Adrenal gland (tissue), 12 donors: Measurements from ENCODE around the gene SYNDIG1. TPM values are rescaled to one million over a fixed set of nuclear protein-coding genes. Genes with fewer than 3 reads are reported as not detected.

ENCODE experiments used
- DNase-seq, 7 donors: peaks; one replicate each; pipeline ENCODE4 v3.0.0-alpha.2; 2019 to 2020
- H3K27ac ChIP-seq, 5 donors: fragments of 200-600 bp; sonication (generic) in 4 of 5; 1 replicate in 3 of 5; 2 replicates in 2 of 5; pipeline versions ENCODE4 v1.5.1 to v1.8.0; 2016 to 2020; ENCODE audit warnings: mild to moderate bottlenecking in 1 of 5
- H3K27me3 ChIP-seq: fragments of 200-600 bp; 2 replicates; pipeline ENCODE4 v1.8.0; 2021
- H3K36me3 ChIP-seq, 2 donors: fragments of 200-600 bp; replicated peaks in 1 of 2; 1 replicate in 1 of 2; 2 replicates in 1 of 2; pipeline versions ENCODE4 v1.5.1 to v1.8.0; 2018 to 2022
- H3K4me1 ChIP-seq, 2 donors: fragments of 200-600 bp; replicated peaks in 1 of 2; 1 replicate in 1 of 2; 2 replicates in 1 of 2; pipeline versions ENCODE4 v1.5.1 to v1.8.0; 2018 to 2021
- H3K4me3 ChIP-seq, 4 donors: fragments of 200-600 bp; sonication (generic) in 3 of 4; one replicate each; pipeline ENCODE4 v1.5.1; 2016 to 2018
- H3K9me3 ChIP-seq, 3 donors: fragments of 200-600 bp; sonication (generic) in 1 of 3; replicated peaks in 1 of 3; 1 replicate in 2 of 3; 2 replicates in 1 of 3; pipeline versions ENCODE4 v1.5.1 to v1.8.0; 2016 to 2021
- POLR2A ChIP-seq, 2 donors: fragments of 450-650 bp; IDR thresholded peaks; one replicate each; pipeline ENCODE4 v1.6.1; 2017; ENCODE audit warnings: antibody characterized with exemption in 2 of 2, mild to moderate bottlenecking in 2 of 2, moderate library complexity in 1 of 2
- WGBS, 4 donors: extraction: QIAGEN DNeasy Blood & Tissue Kit in 2 of 4; methylation state at CpG; one replicate each; pipeline versions ENCODE4 v1.1.5 to v1.1.7; 2013 to 2017; 5-methylcytosine and 5-hydroxymethylcytosine counted together
- intact Hi-C, 2 donors: fragments of 100-400 bp; cut with DNase I; formaldehyde crosslinking; loops; one replicate each; pipeline versions ENCODE4 v1.14.1 to v1.15.0; 2022 to 2023
- polyA plus RNA-seq, 3 donors: library from polyadenylated mRNA; stranded (reverse); fragments of 200-250 nt in 2 of 3; fragments of 350-450 nt in 1 of 3; fragmentation: Illumina TruSeq in 1 of 3; extraction: RNeasy Lipid Tissue Mini Kit (QIAGEN cat#74804) in 1 of 3; gene quantifications; one replicate each; pipeline ENCODE4 v1.2.3, GENCODE V29; 2013 to 2014
- total RNA-seq, 9 donors: library from RNA; depleted of rRNA in 4 of 9; stranded (reverse); fragments of >200 nt in 4 of 9; fragments of 120-200 nt in 1 of 9; fragmentation: NEBNext Ultra II Directional in 1 of 9; extraction: Animal tissue kit (Norgen Biotek cat#: 25700) in 1 of 9; gene quantifications; one replicate each; pipeline versions ENCODE4 v1.1.0 to v1.2.4, GENCODE V29; 2013 to 2023
- TF ChIP-seq, protein P1 (sequence below), 6 experiments: fragments of 450-650 bp in 4 of 6; fragments of 200-600 bp in 2 of 6; sonication (generic) in 1 of 6; IDR thresholded peaks; 1 replicate in 5 of 6; 2 replicates in 1 of 6; pipeline versions ENCODE4 v1.5.1 to v1.8.0; 2016 to 2021; ENCODE audit warnings: antibody characterized with exemption in 6 of 6, mild to moderate bottlenecking in 2 of 6, moderate library complexity in 1 of 6
- donor health status: healthy with polysubstance abuse.
- donor health status: Bipolar disorder and iron deficiency.
- donor health status: DM: yes; HTN: yes; CAD: no.
- donor health status: DM: no; HTN: no; CAD: no.
- donor health status: DM: no; HTN: no; CAD: no.
- donor health status: DM: yes; HTN: yes; CAD: no.

The SYNDIG1 gene
- total and polyA plus RNA-seq, 12 donors: 0.26 to 3.6 (median 0.76) TPM

- intact Hi-C loops: loop anchor here in 1 of 2 donors (10.0 kb wide), 1 partner anchor 46 kb away; no protein-coding TSS in a partner anchor
- no peaks in the 10 kb centered on the region for H3K9me3 ChIP-seq
- 84 to 95% (median 87%) methylated on average over 3 to 8 of the region's 8 CpGs for whole genome bisulfite sequencing, 4 donors
- DNase-seq: no peak
- H3K4me1 ChIP-seq: no peaks in the 10 kb centered on the region
- no peak overlapping the region for H3K4me3 ChIP-seq
- no peaks in the 10 kb centered on the region for H3K27me3 ChIP-seq
- no peak for TF ChIP-seq POLR2A (IDR thresholded peaks at IDR 0.05)
- TF ChIP-seq, protein P1, sequence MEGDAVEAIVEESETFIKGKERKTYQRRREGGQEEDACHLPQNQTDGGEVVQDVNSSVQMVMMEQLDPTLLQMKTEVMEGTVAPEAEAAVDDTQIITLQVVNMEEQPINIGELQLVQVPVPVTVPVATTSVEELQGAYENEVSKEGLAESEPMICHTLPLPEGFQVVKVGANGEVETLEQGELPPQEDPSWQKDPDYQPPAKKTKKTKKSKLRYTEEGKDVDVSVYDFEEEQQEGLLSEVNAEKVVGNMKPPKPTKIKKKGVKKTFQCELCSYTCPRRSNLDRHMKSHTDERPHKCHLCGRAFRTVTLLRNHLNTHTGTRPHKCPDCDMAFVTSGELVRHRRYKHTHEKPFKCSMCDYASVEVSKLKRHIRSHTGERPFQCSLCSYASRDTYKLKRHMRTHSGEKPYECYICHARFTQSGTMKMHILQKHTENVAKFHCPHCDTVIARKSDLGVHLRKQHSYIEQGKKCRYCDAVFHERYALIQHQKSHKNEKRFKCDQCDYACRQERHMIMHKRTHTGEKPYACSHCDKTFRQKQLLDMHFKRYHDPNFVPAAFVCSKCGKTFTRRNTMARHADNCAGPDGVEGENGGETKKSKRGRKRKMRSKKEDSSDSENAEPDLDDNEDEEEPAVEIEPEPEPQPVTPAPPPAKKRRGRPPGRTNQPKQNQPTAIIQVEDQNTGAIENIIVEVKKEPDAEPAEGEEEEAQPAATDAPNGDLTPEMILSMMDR (IDR thresholded peaks at IDR 0.05): no peak
- H3K27ac ChIP-seq: no peak overlapping the region
- H3K36me3 ChIP-seq: no peaks in the 10 kb centered on the region
Observed at GRCh38 chr20:24660651-24661050, 191.2 kb downstream of the SYNDIG1 start.

- Histone ChIP-seq H3K27me3 (no peaks in the 10 kb centered on the region), H3K27ac (no peak overlapping the region), H3K4me3 (no peak overlapping the region), H3K9me3 (no peaks in the 10 kb centered on the region), H3K36me3 (no peaks in the 10 kb centered on the region), H3K4me1 (no peaks in the 10 kb centered on the region)
- DNase-seq: no peak
- WGBS, 4 donors: 42 to 89% (median 48%) methylated on average over 1 of the region's 1 CpG
- intact Hi-C loops: loop anchor here in 1 of 2 donors (10.0 kb wide), 1 partner anchor 46 kb away; no protein-coding TSS in a partner anchor
- TF ChIP-seq, protein P1 (IDR thresholded peaks at IDR 0.05): no peak
- TF ChIP-seq POLR2A (IDR thresholded peaks at IDR 0.05): no peak
Observed at GRCh38 chr20:24661255-24661654, 191.8 kb downstream of the SYNDIG1 start.

DNA sequence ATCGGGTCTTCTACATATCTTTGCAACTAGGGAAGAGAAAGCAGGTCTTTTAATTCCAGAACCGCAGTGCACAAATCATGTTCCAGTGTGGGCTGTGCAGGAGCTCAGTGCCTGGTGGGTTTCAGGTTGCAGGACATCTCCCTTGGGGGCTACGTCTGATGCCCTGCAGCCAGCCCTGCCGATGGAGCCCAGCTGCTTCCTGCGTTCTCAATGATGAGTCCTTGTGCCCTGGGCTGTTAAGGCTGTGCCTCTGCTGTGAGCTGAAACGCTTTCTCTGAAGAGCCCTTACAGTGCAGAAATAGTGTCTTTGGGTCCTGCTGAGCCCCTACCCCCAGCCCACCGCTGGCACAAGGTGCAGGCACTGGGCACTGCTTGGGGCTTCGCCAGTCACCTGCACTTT lies 192.9 kb downstream of the SYNDIG1 start:
- no peaks in the 10 kb centered on the region for H3K36me3 ChIP-seq
- H3K4me3 ChIP-seq: no peak overlapping the region
- TF ChIP-seq, protein P1 (IDR thresholded peaks at IDR 0.05): no peak
- TF ChIP-seq POLR2A (IDR thresholded peaks at IDR 0.05): no peak
- intact Hi-C loops: loop anchor here in 1 of 2 donors (10.0 kb wide), 1 partner anchor 48 kb away; no protein-coding TSS in a partner anchor
- 78 to 83% (median 82%) methylated on average over 5 to 8 of the region's 8 CpGs for WGBS, 4 donors
- no peaks in the 10 kb centered on the region for H3K4me1 ChIP-seq
- H3K27me3 ChIP-seq: no peaks in the 10 kb centered on the region
- no peak overlapping the region for H3K27ac ChIP-seq
- DNase-seq: no peak
- no peaks in the 10 kb centered on the region for H3K9me3 ChIP-seq

DNA sequence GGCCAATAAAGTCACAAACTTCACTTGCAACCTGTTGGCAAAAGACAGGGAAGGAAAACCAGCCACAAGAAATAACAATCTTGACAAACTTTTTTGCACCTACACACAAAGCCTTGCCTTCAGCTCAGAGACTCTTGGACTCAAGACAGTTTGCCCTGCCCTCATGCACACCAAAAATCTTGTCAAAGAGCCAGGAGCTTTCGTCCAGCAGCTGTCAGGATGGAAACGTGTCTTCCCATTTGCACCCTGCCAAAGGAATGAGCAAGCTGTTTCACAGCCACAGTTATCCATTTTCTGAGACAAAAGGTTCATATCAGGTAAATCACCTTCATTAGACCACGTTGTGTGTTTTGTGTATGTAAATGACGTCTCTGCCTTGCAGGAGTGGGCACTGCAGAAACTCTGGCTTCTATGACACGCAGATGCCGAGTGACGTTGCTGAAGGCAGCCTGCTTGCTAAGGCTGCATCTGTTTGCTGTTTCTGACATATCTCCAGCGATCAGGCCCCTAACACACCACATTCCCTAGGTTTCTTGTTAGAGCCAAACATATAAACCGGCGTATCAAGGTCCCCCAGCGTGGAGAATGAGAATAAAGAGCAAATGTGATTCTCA lies 193.4 kb downstream of the SYNDIG1 start:
- 62 to 67% (median 64%) methylated on average over 10 to 11 of the region's 11 CpGs for WGBS, 4 donors
- Histone ChIP-seq H3K4me3 (no peak overlapping the region), H3K27ac (no peak overlapping the region), H3K9me3 (no peaks in the 10 kb centered on the region), H3K4me1 (no peaks in the 10 kb centered on the region), H3K36me3 (no peaks in the 10 kb centered on the region), H3K27me3 (no peaks in the 10 kb centered on the region)
- intact Hi-C loops: loop anchor here in 1 of 2 donors (10.0 kb wide), 1 partner anchor 48 kb away; no protein-coding TSS in a partner anchor
- no peak for DNase-seq
- TF ChIP-seq, protein P1 (IDR thresholded peaks at IDR 0.05): no peak
- no peak for TF ChIP-seq POLR2A (IDR thresholded peaks at IDR 0.05)
